Esophagus (tissue), 2 donors: ENCODE data around the gene KRT14. TPM values are rescaled to one million over a fixed set of nuclear protein-coding genes. Genes with fewer than 3 reads are reported as not detected.
"Not testable (repeated sequence)": the region's sequence is repeated elsewhere in the genome, so short reads cannot be mapped to it uniquely, and the experiment has no call there.

Experiments used
- H3K27ac ChIP-seq, 2 donors: one replicate each; pipeline ENCODE4 v1.5.1; 2013; ENCODE audit warnings: low read depth in 2 of 2, mild to moderate bottlenecking in 2 of 2, inconsistent platforms in 1 of 2, low read length in 1 of 2, moderate library complexity in 1 of 2
- H3K27me3 ChIP-seq, 2 donors: one replicate each; pipeline ENCODE4 v1.6.1; 2013; ENCODE audit warnings: low read length in 2 of 2, control low read depth in 1 of 2, mild to moderate bottlenecking in 1 of 2; ENCODE audit not compliant: insufficient read depth in 2 of 2, control insufficient read depth in 1 of 2
- H3K36me3 ChIP-seq, 2 donors: one replicate each; pipeline ENCODE4 v1.6.1; 2013; ENCODE audit warnings: low read length in 1 of 2; ENCODE audit not compliant: control insufficient read depth in 2 of 2, insufficient read depth in 2 of 2
- H3K4me1 ChIP-seq, 2 donors: one replicate each; pipeline ENCODE4 v1.6.1; 2013; ENCODE audit warnings: low read length in 1 of 2; ENCODE audit not compliant: control insufficient read depth in 2 of 2, insufficient read depth in 2 of 2
- H3K4me3 ChIP-seq, 2 donors: one replicate each; pipeline ENCODE4 v1.5.1; 2013; ENCODE audit warnings: low read length in 2 of 2, mild to moderate bottlenecking in 2 of 2, low read depth in 1 of 2, moderate library complexity in 1 of 2
- H3K9me3 ChIP-seq, 2 donors: one replicate each; pipeline ENCODE4 v1.6.1; 2013; ENCODE audit warnings: mild to moderate bottlenecking in 2 of 2, low read depth in 1 of 2, low read length in 1 of 2, moderate library complexity in 1 of 2; ENCODE audit not compliant: control insufficient read depth in 2 of 2, insufficient read depth in 1 of 2
- WGBS, 2 donors: extraction: QIAGEN DNeasy Blood & Tissue Kit; methylation state at CpG; one replicate each; pipeline ENCODE4 v1.1.7; 2013; 5-methylcytosine and 5-hydroxymethylcytosine counted together
- polyA plus RNA-seq, 2 donors: library from polyadenylated mRNA; stranded (reverse); fragments of 200-250 nt; gene quantifications; one replicate each; pipeline ENCODE4 v1.2.3, GENCODE V29; 2013
- donor health status: healthy with polysubstance abuse.
- donor health status: Bipolar disorder and iron deficiency.

Gene KRT14
- polyA plus RNA-seq, 2 donors: 516 to 1,961 TPM

- WGBS, 2 donors: 50 to 65% methylated on average over 10 of the region's 10 CpGs
- peaks cover 2 to 26% of the 10 kb centered on the region in 2 donors for H3K4me1 ChIP-seq
- not testable (repeated sequence) for H3K9me3 ChIP-seq, H3K36me3 ChIP-seq, H3K27ac ChIP-seq, H3K27me3 ChIP-seq
- peak overlapping the region in 1 of 2 donors; percentile 20 for H3K4me3 ChIP-seq
Measured at GRCh38 chr17:41623184-41623861, 36.6 kb upstream of the KRT14 start.

GRCh38 chr17:41622340-41623183 lies 35.9 kb upstream of the KRT14 start:
- H3K4me3 ChIP-seq: peak overlapping the region in 1 of 2 donors; percentile 20
- not testable (repeated sequence) for H3K36me3 ChIP-seq, H3K27ac ChIP-seq, H3K27me3 ChIP-seq, H3K9me3 ChIP-seq
- 64 to 73% methylated on average over 19 of the region's 19 CpGs for WGBS, 2 donors
- H3K4me1 ChIP-seq: peaks cover 2 to 20% of the 10 kb centered on the region in 2 donors

- H3K4me3 ChIP-seq: peak overlapping the region in 1 of 2 donors; percentile 20
- H3K27me3 ChIP-seq: no peaks in the 10 kb centered on the region
- H3K9me3 ChIP-seq: no peaks in the 10 kb centered on the region
- WGBS, 2 donors: 60 to 80% methylated on average over 2 of the region's 2 CpGs
- no peak overlapping the region for H3K27ac ChIP-seq
- no peaks in the 10 kb centered on the region for H3K36me3 ChIP-seq
- peaks cover 2 to 20% of the 10 kb centered on the region in 2 donors for H3K4me1 ChIP-seq
Measured at GRCh38 chr17:41621916-41622315, 35.2 kb upstream of the KRT14 start.

GRCh38 chr17:41621435-41621817 lies 34.7 kb upstream of the KRT14 start:
- WGBS, 2 donors: 86 to 92% methylated on average over 11 of the region's 11 CpGs
- H3K4me1 ChIP-seq: peaks cover 2 to 20% of the 10 kb centered on the region in 2 donors
- not testable (repeated sequence) for H3K4me3 ChIP-seq, H3K9me3 ChIP-seq, H3K27ac ChIP-seq, H3K27me3 ChIP-seq, H3K36me3 ChIP-seq

- no peak overlapping the region for H3K4me3 ChIP-seq
- no peak overlapping the region for H3K27ac ChIP-seq
- WGBS, 2 donors: 57 to 71% methylated on average over 19 to 21 of the region's 21 CpGs
- H3K27me3 ChIP-seq: no peaks in the 10 kb centered on the region
- H3K36me3 ChIP-seq: no peaks in the 10 kb centered on the region
- no peaks in the 10 kb centered on the region for H3K9me3 ChIP-seq
- peaks cover 2 to 20% of the 10 kb centered on the region in 2 donors for H3K4me1 ChIP-seq
Measured at GRCh38 chr17:41620583-41621434, 34.1 kb upstream of the KRT14 start.

- 77 to 78% methylated on average over 6 of the region's 6 CpGs for WGBS, 2 donors
- not testable (repeated sequence) for H3K9me3 ChIP-seq, H3K36me3 ChIP-seq, H3K4me3 ChIP-seq, H3K27me3 ChIP-seq, H3K27ac ChIP-seq
- H3K4me1 ChIP-seq: peaks cover 2 to 20% of the 10 kb centered on the region in 2 donors
Measured at GRCh38 chr17:41619927-41620582, 33.4 kb upstream of the KRT14 start.

GRCh38 chr17:41619036-41619926 lies 32.6 kb upstream of the KRT14 start:
- Histone ChIP-seq H3K27me3 (no peaks in the 10 kb centered on the region), H3K9me3 (no peaks in the 10 kb centered on the region), H3K4me1 (peaks cover under 1 to 17% of the 10 kb centered on the region in 2 donors), H3K4me3 (no peak overlapping the region), H3K27ac (no peak overlapping the region), H3K36me3 (no peaks in the 10 kb centered on the region)
- 71 to 80% methylated on average over 16 to 18 of the region's 20 CpGs for WGBS, 2 donors

- no peaks in the 10 kb centered on the region for H3K36me3 ChIP-seq
- H3K4me3 ChIP-seq: no peak overlapping the region
- H3K27ac ChIP-seq: no peak overlapping the region
- H3K27me3 ChIP-seq: no peaks in the 10 kb centered on the region
- no peaks in the 10 kb centered on the region for H3K9me3 ChIP-seq
- peaks cover 0 to 10% of the 10 kb centered on the region in 2 donors for H3K4me1 ChIP-seq
- WGBS, 2 donors: 53 to 56% methylated on average over 13 of the region's 13 CpGs
Measured at GRCh38 chr17:41618341-41619035, 31.8 kb upstream of the KRT14 start.
